C4-2B (cell line): ENCODE measurements around the gene AK8.
"Not testable (repeated sequence)": the region's sequence is repeated elsewhere in the genome, so short reads cannot be mapped to it uniquely, and the experiment has no call there.

Source experiments
- H3K27ac ChIP-seq: fragments of 450-650 bp; 2 replicates; pipeline ENCODE4 v1.5.1; 2017
- CTCF ChIP-seq: fragments of 450-650 bp; conservative IDR thresholded peaks from 2 replicates; pipeline ENCODE4 v1.5.1; 2017; ENCODE audit warnings: mild to moderate bottlenecking
- ZFX ChIP-seq: fragments of 450-650 bp; IDR thresholded peaks from 2 replicates; pipeline ENCODE4 v1.6.1; 2017

AK8 gene

GRCh38 chr9:132780230-132781007 lies 97.7 kb downstream of the AK8 start:
- H3K27ac ChIP-seq: no peak overlapping the region
- TF ChIP-seq ZFX: no peak
- no peak for TF ChIP-seq CTCF

GRCh38 chr9:132776891-132777290 lies 101.2 kb downstream of the AK8 start:
- H3K27ac ChIP-seq: no peak overlapping the region
- TF ChIP-seq CTCF (no peak), ZFX (no peak)

- no peak for TF ChIP-seq CTCF
- H3K27ac ChIP-seq: no peak overlapping the region
These were observed 101.8 kb downstream of the AK8 start for GRCh38 chr9:132776268-132776667.

GRCh38 chr9:132775720-132776119 lies 102.4 kb downstream of the AK8 start:
- no peak overlapping the region for H3K27ac ChIP-seq
- TF ChIP-seq ZFX (no peak), CTCF (no peak)

- TF ChIP-seq CTCF (no peak), ZFX (no peak)
- H3K27ac ChIP-seq: no peak overlapping the region
These were observed 103.2 kb downstream of the AK8 start for GRCh38 chr9:132774886-132775285.

GRCh38 chr9:132773764-132774339 lies 104.2 kb downstream of the AK8 start:
- TF ChIP-seq CTCF (no peak), ZFX (no peak)
- no peak overlapping the region for H3K27ac ChIP-seq

GRCh38 chr9:132773093-132773492 lies 105.0 kb downstream of the AK8 start:
- TF ChIP-seq CTCF (no peak), ZFX (no peak)
- H3K27ac ChIP-seq: no peak overlapping the region

- not testable (repeated sequence) for H3K27ac ChIP-seq
These were observed 106.3 kb downstream of the AK8 start for GRCh38 chr9:132771752-132772151.
